HEK293 (cell line): ENCODE results near the gene GPR141.

Experiments
- CTCF ChIP-seq: fragments of 450-650 bp; formaldehyde crosslinking; IDR thresholded peaks from 2 replicates; pipeline ENCODE4 v1.5.1; 2016; ENCODE audit warnings: missing biosample characterization, missing genetic modification characterization
- MYNN ChIP-seq: fragments of 450-650 bp; formaldehyde crosslinking; IDR thresholded peaks from 2 replicates; pipeline ENCODE4 v1.5.1; 2016; ENCODE audit warnings: missing biosample characterization, missing genetic modification characterization, borderline replicate concordance
- SALL2 ChIP-seq: fragments of 450-650 bp; formaldehyde crosslinking; IDR thresholded peaks from 2 replicates; pipeline ENCODE4 v1.5.0; 2017; ENCODE audit warnings: missing biosample characterization, mild to moderate bottlenecking, missing genetic modification characterization, borderline replicate concordance
- ZBTB1 ChIP-seq: fragments of 450-650 bp; formaldehyde crosslinking; IDR thresholded peaks from 2 replicates; pipeline ENCODE4 v1.5.1; 2016; ENCODE audit warnings: missing biosample characterization, missing genetic modification characterization
- ZBTB8A ChIP-seq: fragments of 450-650 bp; formaldehyde crosslinking; IDR thresholded peaks from 2 replicates; pipeline ENCODE4 v1.5.1; 2016; ENCODE audit warnings: missing biosample characterization, missing genetic modification characterization
- ZFP37 ChIP-seq: fragments of 450-650 bp; formaldehyde crosslinking; IDR thresholded peaks from 2 replicates; pipeline ENCODE4 v1.5.1; 2016; ENCODE audit warnings: missing biosample characterization, missing genetic modification characterization
- ZNF155 ChIP-seq: fragments of 450-650 bp; formaldehyde crosslinking; IDR thresholded peaks from 2 replicates; pipeline ENCODE4 v1.5.1; 2016; ENCODE audit warnings: missing biosample characterization, missing genetic modification characterization
- ZNF24 ChIP-seq: fragments of 450-650 bp; formaldehyde crosslinking; IDR thresholded peaks from 2 replicates; pipeline ENCODE4 v1.5.1; 2016; ENCODE audit warnings: missing biosample characterization, missing genetic modification characterization
- ZNF274 ChIP-seq, 2 experiments: fragments of 200-500 bp in 1 of 2; fragments of 450-650 bp in 1 of 2; sonication (Bioruptor generic) in 1 of 2; formaldehyde crosslinking in 1 of 2; IDR thresholded peaks; 2 replicates each; pipeline versions ENCODE4 v1.5.1 to v1.6.1; 2014 to 2016; ENCODE audit warnings: borderline replicate concordance in 1 of 2, inconsistent platforms in 1 of 2, low read length in 1 of 2, missing biosample characterization in 1 of 2, missing genetic modification characterization in 1 of 2
- ZNF37A ChIP-seq: fragments of 450-650 bp; IDR thresholded peaks from 2 replicates; pipeline ENCODE4 v1.5.1; 2018; ENCODE audit warnings: missing biosample characterization, missing genetic modification characterization
- ZNF645 ChIP-seq: fragments of 450-650 bp; formaldehyde crosslinking; IDR thresholded peaks from 2 replicates; pipeline ENCODE4; 2016; ENCODE audit warnings: missing biosample characterization, missing genetic modification characterization
- TF ChIP-seq, protein P1 (sequence below): fragments of 450-650 bp; formaldehyde crosslinking; IDR thresholded peaks from 2 replicates; pipeline ENCODE4 v1.5.1; 2016; ENCODE audit warnings: missing biosample characterization, missing genetic modification characterization

DNA sequence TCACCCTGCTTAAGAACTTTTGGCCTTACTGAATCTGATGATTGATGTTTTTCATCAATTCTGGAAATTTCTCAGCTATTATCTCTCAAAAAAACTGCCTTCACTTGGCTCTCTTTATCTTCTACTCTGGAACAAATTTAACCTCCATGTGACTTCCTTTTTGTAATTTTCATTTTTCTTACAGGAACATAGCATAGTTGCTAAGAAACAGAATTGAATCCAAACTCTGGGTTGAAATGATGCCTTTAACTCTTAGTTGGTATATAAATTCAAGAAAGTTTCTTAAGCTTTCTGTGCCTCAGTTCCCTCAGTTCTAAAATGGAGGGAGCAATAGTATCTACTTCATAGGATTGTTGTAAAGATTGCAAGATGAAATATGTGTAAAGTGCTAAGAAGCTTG lies 19.8 kb downstream of the GPR141 start:
- TF ChIP-seq ZNF155 (tag by site-specific recombination) (no peak), ZBTB1 (no peak), ZBTB8A (tag by site-specific recombination) (no peak), ZNF274 (IDR thresholded peaks at IDR 0.05; ENCODE audit: low read length) (no peak), ZNF274 (tag by site-specific recombination; IDR thresholded peaks at IDR 0.05; ENCODE audit: borderline replicate concordance) (no peak), CTCF (tag by site-specific recombination) (no peak), ZFP37 (tag by site-specific recombination) (no peak), ZNF645 (tag by site-specific recombination) (no peak), MYNN (tag by site-specific recombination) (no peak), ZNF24 (no peak), ZNF37A (tag by site-specific recombination) (no peak), SALL2 (tag by site-specific recombination) (no peak)
- TF ChIP-seq, protein P1, sequence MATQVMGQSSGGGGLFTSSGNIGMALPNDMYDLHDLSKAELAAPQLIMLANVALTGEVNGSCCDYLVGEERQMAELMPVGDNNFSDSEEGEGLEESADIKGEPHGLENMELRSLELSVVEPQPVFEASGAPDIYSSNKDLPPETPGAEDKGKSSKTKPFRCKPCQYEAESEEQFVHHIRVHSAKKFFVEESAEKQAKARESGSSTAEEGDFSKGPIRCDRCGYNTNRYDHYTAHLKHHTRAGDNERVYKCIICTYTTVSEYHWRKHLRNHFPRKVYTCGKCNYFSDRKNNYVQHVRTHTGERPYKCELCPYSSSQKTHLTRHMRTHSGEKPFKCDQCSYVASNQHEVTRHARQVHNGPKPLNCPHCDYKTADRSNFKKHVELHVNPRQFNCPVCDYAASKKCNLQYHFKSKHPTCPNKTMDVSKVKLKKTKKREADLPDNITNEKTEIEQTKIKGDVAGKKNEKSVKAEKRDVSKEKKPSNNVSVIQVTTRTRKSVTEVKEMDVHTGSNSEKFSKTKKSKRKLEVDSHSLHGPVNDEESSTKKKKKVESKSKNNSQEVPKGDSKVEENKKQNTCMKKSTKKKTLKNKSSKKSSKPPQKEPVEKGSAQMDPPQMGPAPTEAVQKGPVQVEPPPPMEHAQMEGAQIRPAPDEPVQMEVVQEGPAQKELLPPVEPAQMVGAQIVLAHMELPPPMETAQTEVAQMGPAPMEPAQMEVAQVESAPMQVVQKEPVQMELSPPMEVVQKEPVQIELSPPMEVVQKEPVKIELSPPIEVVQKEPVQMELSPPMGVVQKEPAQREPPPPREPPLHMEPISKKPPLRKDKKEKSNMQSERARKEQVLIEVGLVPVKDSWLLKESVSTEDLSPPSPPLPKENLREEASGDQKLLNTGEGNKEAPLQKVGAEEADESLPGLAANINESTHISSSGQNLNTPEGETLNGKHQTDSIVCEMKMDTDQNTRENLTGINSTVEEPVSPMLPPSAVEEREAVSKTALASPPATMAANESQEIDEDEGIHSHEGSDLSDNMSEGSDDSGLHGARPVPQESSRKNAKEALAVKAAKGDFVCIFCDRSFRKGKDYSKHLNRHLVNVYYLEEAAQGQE (tag by site-specific recombination): no peak
